ENCODE results near the gene OR4K17.
"Not testable (repeated sequence)": the region's sequence is repeated elsewhere in the genome, so short reads cannot be mapped to it uniquely, and the experiment has no call there.

OR4K17 gene

GRCh38 chr14:20110438-20110837, at the start of gene OR4K17:
Gene OR4K17 (plus strand): TSS chr14:20110739. CDS start chr14:20117500, 6,761 bp downstream.
- no peak for DNase-seq (ENCODE audit: low read depth)

- DNase-seq (ENCODE audit: low read depth): no peak
Observed at GRCh38 chr14:20092050-20092449, 18.5 kb upstream of the OR4K17 start.

GRCh38 chr14:20093442-20093841, 17.1 kb upstream of the OR4K17 start:
- no peak for DNase-seq (ENCODE audit: low read depth)

- DNase-seq (ENCODE audit: low read depth): not testable (repeated sequence)
Observed at GRCh38 chr14:20098926-20099770, 11.4 kb upstream of the OR4K17 start.

- no peak for DNase-seq (ENCODE audit: low read depth)
Observed at GRCh38 chr14:20112321-20112720, 1.8 kb downstream of the OR4K17 start.

- DNase-seq (ENCODE audit: low read depth): no peak
Observed at GRCh38 chr14:20116748-20117147, 6.2 kb downstream of the OR4K17 start.

- no peak for DNase-seq (ENCODE audit: low read depth)
Observed at GRCh38 chr14:20118795-20119194, 8.3 kb downstream of the OR4K17 start.

GRCh38 chr14:20138520-20138919, 28.0 kb downstream of the OR4K17 start, which contains the start of gene OR4N5:
Gene OR4N5 (plus strand): TSS chr14:20138820. CDS start chr14:20143736, 4,916 bp downstream.
- DNase-seq (ENCODE audit: low read depth): no peak

- DNase-seq (ENCODE audit: low read depth): no peak
Observed at GRCh38 chr14:20143911-20144310, 33.4 kb downstream of the OR4K17 start.

- no peak for DNase-seq (ENCODE audit: low read depth)
Observed at GRCh38 chr14:20144820-20145219, 34.3 kb downstream of the OR4K17 start.

- DNase-seq (ENCODE audit: low read depth): no peak
Observed at GRCh38 chr14:20164462-20164861, 53.9 kb downstream of the OR4K17 start.

GRCh38 chr14:20167091-20167490, 56.6 kb downstream of the OR4K17 start:
- DNase-seq (ENCODE audit: low read depth): no peak

GRCh38 chr14:20169852-20170251, 59.3 kb downstream of the OR4K17 start:
- peak; percentile 3 for DNase-seq (ENCODE audit: low read depth)

Data from non-pigmented ciliary epithelial cell (primary cell).